ENCODE results near the gene PRKAG1. TPM values are rescaled to one million over a fixed set of nuclear protein-coding genes. Genes with fewer than 3 reads are reported as not detected.

The PRKAG1 gene
- total RNA-seq, 2 donors from 2014 or later, result 52.2 to 57.3 TPM

- DNase-seq (ENCODE audit: low spot score), result no peak
- intact Hi-C loops (cut with DNase I), result no loop called here
Observed at GRCh38 chr12:49036029-49036428, 17.5 kb upstream of the PRKAG1 start.

- no peak for DNase-seq (ENCODE audit: low spot score)
- intact Hi-C loops (cut with DNase I), result no loop called here
Observed at GRCh38 chr12:49034286-49034622, 15.7 kb upstream of the PRKAG1 start.

- no peak for DNase-seq (ENCODE audit: low spot score)
- intact Hi-C loops (cut with DNase I), result no loop called here
Observed at GRCh38 chr12:49033611-49034285, 15.2 kb upstream of the PRKAG1 start.

GRCh38 chr12:49032679-49033447 lies 14.3 kb upstream of the PRKAG1 start:
- intact Hi-C loops (cut with DNase I), result no loop called here
- no peak for DNase-seq (ENCODE audit: low spot score)

- intact Hi-C loops (cut with DNase I), result no loop called here
- no peak for DNase-seq (ENCODE audit: low spot score)
Observed at GRCh38 chr12:49032276-49032675, 13.7 kb upstream of the PRKAG1 start.

GRCh38 chr12:49031573-49032161 lies 13.1 kb upstream of the PRKAG1 start:
- no peak for DNase-seq (ENCODE audit: low spot score)
- intact Hi-C loops (cut with DNase I), result no loop called here

- intact Hi-C loops (cut with DNase I), result no loop called here
- DNase-seq (ENCODE audit: low spot score), result no peak
Observed at GRCh38 chr12:49030714-49031572, 12.4 kb upstream of the PRKAG1 start.

GRCh38 chr12:49030119-49030518 lies 11.5 kb upstream of the PRKAG1 start:
- intact Hi-C loops (cut with DNase I), result no loop called here
- no peak for DNase-seq (ENCODE audit: low spot score)

- DNase-seq (ENCODE audit: low spot score), result no peak
- intact Hi-C loops (cut with DNase I), result no loop called here
Observed at GRCh38 chr12:49028666-49029275, 10.2 kb upstream of the PRKAG1 start.

- no peak for DNase-seq (ENCODE audit: low spot score)
- intact Hi-C loops (cut with DNase I), result no loop called here
Observed at GRCh38 chr12:49027846-49028555, 9.4 kb upstream of the PRKAG1 start.

- intact Hi-C loops (cut with DNase I), result no loop called here
- DNase-seq (ENCODE audit: low spot score), result no peak
Observed at GRCh38 chr12:49026678-49027480, 8.3 kb upstream of the PRKAG1 start.

GRCh38 chr12:49026101-49026500 lies 7.5 kb upstream of the PRKAG1 start:
- DNase-seq (ENCODE audit: low spot score), result no peak
- intact Hi-C loops (cut with DNase I), result no loop called here

GRCh38 chr12:49025463-49025862 lies 6.9 kb upstream of the PRKAG1 start:
- DNase-seq (ENCODE audit: low spot score), result no peak
- intact Hi-C loops (cut with DNase I), result no loop called here

- no peak for DNase-seq (ENCODE audit: low spot score)
- intact Hi-C loops (cut with DNase I), result no loop called here
Observed at GRCh38 chr12:49024543-49024942, 6.0 kb upstream of the PRKAG1 start.

GRCh38 chr12:49023812-49024211 lies 5.2 kb upstream of the PRKAG1 start:
- DNase-seq (ENCODE audit: low spot score), result no peak
- intact Hi-C loops (cut with DNase I), result no loop called here

- intact Hi-C loops (cut with DNase I), result no loop called here
- DNase-seq (ENCODE audit: low spot score), result no peak
Observed at GRCh38 chr12:49022558-49023178, 4.1 kb upstream of the PRKAG1 start.

- intact Hi-C loops (cut with DNase I), result no loop called here
- no peak for DNase-seq (ENCODE audit: low spot score)
Observed at GRCh38 chr12:49021292-49021915, 2.8 kb upstream of the PRKAG1 start.

All from posterior vena cava (tissue), 2 donors.